ENCODE results near the gene C19orf25.

DNA sequence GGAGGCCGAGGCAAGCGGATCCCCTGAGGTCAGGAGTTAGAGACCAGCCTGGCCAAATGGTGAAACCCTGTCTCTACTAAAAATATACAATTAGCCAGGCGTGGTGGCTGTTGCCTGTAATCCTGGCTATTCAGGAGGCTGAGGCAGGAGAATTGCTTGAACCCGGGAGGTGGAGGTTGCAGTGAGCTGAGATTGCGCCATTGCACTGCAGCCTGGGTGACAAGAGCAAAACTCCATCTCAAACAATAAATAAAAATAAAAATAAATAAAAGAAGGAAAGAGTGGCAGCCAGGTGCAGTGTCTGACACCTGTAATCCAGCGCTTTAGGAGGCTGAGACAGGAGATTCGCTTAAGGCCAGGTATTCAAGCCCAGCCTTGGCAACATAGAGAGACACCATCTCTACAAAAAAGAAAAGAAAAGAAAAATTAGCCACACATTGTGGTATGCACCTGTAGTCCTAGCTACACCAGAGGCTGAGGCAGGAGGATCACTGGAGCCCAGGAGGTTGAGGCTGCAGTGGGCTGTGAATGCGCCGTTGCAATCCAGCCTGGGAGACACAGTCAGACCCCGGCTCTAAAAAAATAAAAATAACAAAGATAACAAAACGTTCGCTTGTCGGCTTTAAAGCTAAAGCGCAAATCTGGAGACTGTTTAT, 23.5 kb upstream of the C19orf25 start:
- TF ChIP-seq, protein P1, sequence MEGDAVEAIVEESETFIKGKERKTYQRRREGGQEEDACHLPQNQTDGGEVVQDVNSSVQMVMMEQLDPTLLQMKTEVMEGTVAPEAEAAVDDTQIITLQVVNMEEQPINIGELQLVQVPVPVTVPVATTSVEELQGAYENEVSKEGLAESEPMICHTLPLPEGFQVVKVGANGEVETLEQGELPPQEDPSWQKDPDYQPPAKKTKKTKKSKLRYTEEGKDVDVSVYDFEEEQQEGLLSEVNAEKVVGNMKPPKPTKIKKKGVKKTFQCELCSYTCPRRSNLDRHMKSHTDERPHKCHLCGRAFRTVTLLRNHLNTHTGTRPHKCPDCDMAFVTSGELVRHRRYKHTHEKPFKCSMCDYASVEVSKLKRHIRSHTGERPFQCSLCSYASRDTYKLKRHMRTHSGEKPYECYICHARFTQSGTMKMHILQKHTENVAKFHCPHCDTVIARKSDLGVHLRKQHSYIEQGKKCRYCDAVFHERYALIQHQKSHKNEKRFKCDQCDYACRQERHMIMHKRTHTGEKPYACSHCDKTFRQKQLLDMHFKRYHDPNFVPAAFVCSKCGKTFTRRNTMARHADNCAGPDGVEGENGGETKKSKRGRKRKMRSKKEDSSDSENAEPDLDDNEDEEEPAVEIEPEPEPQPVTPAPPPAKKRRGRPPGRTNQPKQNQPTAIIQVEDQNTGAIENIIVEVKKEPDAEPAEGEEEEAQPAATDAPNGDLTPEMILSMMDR (conservative IDR thresholded peaks at IDR 0.05 in 1 of 2, IDR thresholded peaks at IDR 0.05 in 1 of 2; ENCODE audit: low read depth in 1 of 2, low read length in 2 of 2), result no peak
- TF ChIP-seq EZH2 (IDR thresholded peaks at IDR 0.05; ENCODE audit: low read length, missing control alignments), result no peak
